Suprapubic skin (tissue), 4 donors: ENCODE measurements around the gene EMP3. TPM values are rescaled to one million over a fixed set of nuclear protein-coding genes. Genes with fewer than 3 reads are reported as not detected.

Experiments used
- DNase-seq, 2 donors: peaks; one replicate each; pipeline ENCODE4 v3.0.0-alpha.2; 2019; ENCODE audit warnings: low spot score in 2 of 2
- H3K27ac ChIP-seq: fragments of 200-600 bp; sonication (generic); one replicate; pipeline ENCODE4 v1.5.1; 2019
- H3K27me3 ChIP-seq: fragments of 200-600 bp; sonication (generic); one replicate; pipeline ENCODE4 v1.5.1; 2019
- H3K36me3 ChIP-seq: fragments of 200-600 bp; sonication (generic); one replicate; pipeline ENCODE4 v1.5.1; 2019
- H3K4me1 ChIP-seq: fragments of 200-600 bp; sonication (generic); one replicate; pipeline ENCODE4 v1.5.1; 2019
- H3K4me3 ChIP-seq: fragments of 200-600 bp; sonication (generic); one replicate; pipeline ENCODE4 v1.5.1; 2019; ENCODE audit warnings: mild to moderate bottlenecking
- H3K9me3 ChIP-seq: fragments of 200-600 bp; sonication (generic); one replicate; pipeline ENCODE4 v1.5.1; 2019
- EP300 ChIP-seq: sonication (generic); formaldehyde crosslinking; IDR thresholded peaks from one replicate; pipeline ENCODE4 v1.6.1; 2017; ENCODE audit warnings: antibody characterized with exemption
- POLR2A ChIP-seq, 2 donors: fragments of 450-650 bp; IDR thresholded peaks; one replicate each; pipeline ENCODE4 v1.6.1; 2017; ENCODE audit warnings: antibody characterized with exemption in 2 of 2, mild to moderate bottlenecking in 2 of 2, moderate library complexity in 2 of 2
- POLR2AphosphoS5 ChIP-seq, 3 donors: sonication (generic); formaldehyde crosslinking; IDR thresholded peaks; one replicate each; pipeline ENCODE4 v1.6.1; 2017; ENCODE audit warnings: antibody characterized with exemption in 3 of 3
- WGBS: methylation state at CpG from one replicate; pipeline ENCODE4 v1.1.5; 2018; 5-methylcytosine and 5-hydroxymethylcytosine counted together
- total RNA-seq, 4 donors: library from RNA; depleted of rRNA; stranded (reverse); fragments of >200 nt; gene quantifications; one replicate each; pipeline ENCODE4 v1.1.0, GENCODE V29; 2016
- TF ChIP-seq, protein P1 (sequence below), 2 donors: fragments of 200-600 bp in 1 of 2; fragments of 450-650 bp in 1 of 2; sonication (generic) in 1 of 2; IDR thresholded peaks; one replicate each; pipeline ENCODE4 v1.5.1; 2016 to 2019; ENCODE audit warnings: antibody characterized with exemption in 2 of 2, mild to moderate bottlenecking in 1 of 2, moderate library complexity in 1 of 2

The EMP3 gene
- total RNA-seq, 4 donors from 2014 or later: 9.3 to 22.5 (median 13.2) TPM

DNA sequence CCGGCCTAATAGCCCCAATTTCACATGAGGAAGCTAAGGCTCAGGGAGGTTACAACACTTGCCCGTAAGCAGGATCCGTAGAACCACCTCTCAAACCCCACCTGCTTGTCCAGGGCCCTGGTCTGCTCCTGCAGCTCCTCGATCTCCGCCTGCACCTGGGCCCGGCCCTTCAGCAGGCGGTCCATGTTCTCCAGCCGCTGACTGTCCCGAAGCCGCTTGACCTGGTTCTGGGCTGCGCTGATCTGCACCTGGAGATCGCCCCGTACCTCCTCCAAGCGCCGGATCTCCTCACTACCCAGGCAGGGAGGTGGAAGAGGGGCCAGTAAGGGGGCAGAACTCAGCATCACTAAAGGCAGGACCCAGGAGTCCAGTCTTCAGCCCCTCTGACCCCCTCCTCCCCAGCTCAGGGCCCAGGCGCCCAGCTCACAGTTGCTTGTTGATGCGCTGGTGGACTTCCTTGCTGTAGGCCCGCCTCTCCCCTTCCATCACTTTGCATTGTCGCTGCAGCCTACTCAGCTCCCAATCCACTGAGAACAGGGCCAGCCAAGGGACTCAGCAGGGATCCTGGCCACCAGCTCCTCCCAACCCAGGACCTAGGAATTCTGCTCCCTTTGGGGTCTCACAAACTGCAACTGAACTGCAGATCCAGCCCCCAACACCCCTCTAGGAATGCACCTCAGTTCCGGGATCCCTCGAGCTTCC is 6.9 kb upstream of the EMP3 start:
- no peak for DNase-seq

DNA sequence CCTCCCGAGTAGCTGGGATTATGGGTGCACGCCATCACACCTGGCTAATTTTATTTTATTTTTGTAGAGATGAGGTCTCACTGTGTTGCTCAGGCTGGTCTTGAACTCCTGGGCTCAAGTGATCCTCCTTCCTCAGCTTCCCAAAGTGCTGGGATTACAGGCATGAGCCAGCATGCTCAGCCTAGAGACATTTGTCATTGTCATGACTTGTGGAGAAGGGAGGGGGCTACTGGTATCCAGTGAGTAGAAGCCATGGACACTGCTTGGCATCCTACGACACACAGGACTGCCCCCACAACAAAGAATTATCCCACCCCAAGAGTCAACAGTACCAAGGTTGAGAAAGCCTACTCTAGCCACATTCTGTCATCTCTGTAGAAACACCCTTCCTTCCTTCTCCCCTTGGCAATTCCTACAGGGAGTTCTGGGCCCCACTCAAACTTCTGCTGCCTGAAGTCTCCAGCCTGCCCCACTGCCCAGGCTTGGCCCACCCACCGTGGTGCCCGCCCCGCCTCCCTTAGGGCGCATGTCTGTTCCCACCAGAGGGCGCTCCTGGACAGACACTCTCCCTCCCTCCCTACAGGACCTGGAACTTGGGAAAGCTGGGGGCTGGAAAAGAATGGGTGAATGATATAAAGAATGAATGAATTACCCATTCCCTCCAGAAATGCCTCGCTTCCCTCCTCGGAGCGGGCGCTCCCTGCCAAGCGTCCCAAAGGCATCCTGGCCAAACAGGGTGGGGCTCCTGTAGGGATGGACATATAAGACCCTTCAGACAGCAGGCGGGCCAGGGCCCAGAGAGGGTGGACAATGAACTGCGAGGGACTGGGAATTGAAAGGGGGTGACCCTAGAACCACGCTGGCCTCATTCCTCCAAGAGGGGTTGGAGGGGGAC is 5.5 kb upstream of the EMP3 start:
- Histone ChIP-seq H3K4me1 (peaks cover 48% of the 10 kb centered on the region), H3K4me3 (no peak overlapping the region), H3K27ac (peak overlapping the region; percentile 5), H3K9me3 (no peaks in the 10 kb centered on the region), H3K27me3 (no peaks in the 10 kb centered on the region), H3K36me3 (no peaks in the 10 kb centered on the region)
- WGBS: 34% methylated on average over 16 of the region's 16 CpGs
- peak; percentile 91 to 92 for DNase-seq
- TF ChIP-seq, protein P1, sequence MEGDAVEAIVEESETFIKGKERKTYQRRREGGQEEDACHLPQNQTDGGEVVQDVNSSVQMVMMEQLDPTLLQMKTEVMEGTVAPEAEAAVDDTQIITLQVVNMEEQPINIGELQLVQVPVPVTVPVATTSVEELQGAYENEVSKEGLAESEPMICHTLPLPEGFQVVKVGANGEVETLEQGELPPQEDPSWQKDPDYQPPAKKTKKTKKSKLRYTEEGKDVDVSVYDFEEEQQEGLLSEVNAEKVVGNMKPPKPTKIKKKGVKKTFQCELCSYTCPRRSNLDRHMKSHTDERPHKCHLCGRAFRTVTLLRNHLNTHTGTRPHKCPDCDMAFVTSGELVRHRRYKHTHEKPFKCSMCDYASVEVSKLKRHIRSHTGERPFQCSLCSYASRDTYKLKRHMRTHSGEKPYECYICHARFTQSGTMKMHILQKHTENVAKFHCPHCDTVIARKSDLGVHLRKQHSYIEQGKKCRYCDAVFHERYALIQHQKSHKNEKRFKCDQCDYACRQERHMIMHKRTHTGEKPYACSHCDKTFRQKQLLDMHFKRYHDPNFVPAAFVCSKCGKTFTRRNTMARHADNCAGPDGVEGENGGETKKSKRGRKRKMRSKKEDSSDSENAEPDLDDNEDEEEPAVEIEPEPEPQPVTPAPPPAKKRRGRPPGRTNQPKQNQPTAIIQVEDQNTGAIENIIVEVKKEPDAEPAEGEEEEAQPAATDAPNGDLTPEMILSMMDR (IDR thresholded peaks at IDR 0.05): peak; percentile 65 to 82
- TF ChIP-seq POLR2AphosphoS5 (IDR thresholded peaks at IDR 0.05): no peak
- TF ChIP-seq POLR2A (IDR thresholded peaks at IDR 0.05): no peak
- no peak for TF ChIP-seq EP300

More for the DNA sequence above, 6.9 kb upstream of the EMP3 start:
- H3K4me1 ChIP-seq: peaks cover 40% of the 10 kb centered on the region
- no peaks in the 10 kb centered on the region for H3K27me3 ChIP-seq
- TF ChIP-seq EP300 (no peak), POLR2A (IDR thresholded peaks at IDR 0.05) (no peak), POLR2AphosphoS5 (IDR thresholded peaks at IDR 0.05) (no peak)
- TF ChIP-seq, protein P1 (IDR thresholded peaks at IDR 0.05): no peak
- H3K4me3 ChIP-seq: no peak overlapping the region
- no peak overlapping the region for H3K27ac ChIP-seq
- no peaks in the 10 kb centered on the region for H3K9me3 ChIP-seq
- WGBS: 96% methylated on average over 19 of the region's 21 CpGs
- no peaks in the 10 kb centered on the region for H3K36me3 ChIP-seq

DNA sequence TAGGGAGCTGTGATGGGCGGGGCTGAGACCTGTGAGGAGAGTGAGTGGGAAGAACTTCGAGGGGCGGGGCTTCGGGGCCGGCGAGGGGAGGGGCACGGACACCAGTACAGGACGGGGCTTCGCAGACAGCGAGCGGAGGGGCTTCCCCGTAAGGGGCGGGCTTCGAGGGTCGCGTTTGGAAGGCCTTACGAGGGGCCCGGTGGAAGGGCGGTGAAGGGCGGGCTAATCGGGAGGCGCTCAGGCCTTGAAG is 4.1 kb upstream of the EMP3 start:
- whole genome bisulfite sequencing: 2% methylated on average over 22 of the region's 22 CpGs
- H3K4me1 ChIP-seq: peaks cover 62% of the 10 kb centered on the region

DNA sequence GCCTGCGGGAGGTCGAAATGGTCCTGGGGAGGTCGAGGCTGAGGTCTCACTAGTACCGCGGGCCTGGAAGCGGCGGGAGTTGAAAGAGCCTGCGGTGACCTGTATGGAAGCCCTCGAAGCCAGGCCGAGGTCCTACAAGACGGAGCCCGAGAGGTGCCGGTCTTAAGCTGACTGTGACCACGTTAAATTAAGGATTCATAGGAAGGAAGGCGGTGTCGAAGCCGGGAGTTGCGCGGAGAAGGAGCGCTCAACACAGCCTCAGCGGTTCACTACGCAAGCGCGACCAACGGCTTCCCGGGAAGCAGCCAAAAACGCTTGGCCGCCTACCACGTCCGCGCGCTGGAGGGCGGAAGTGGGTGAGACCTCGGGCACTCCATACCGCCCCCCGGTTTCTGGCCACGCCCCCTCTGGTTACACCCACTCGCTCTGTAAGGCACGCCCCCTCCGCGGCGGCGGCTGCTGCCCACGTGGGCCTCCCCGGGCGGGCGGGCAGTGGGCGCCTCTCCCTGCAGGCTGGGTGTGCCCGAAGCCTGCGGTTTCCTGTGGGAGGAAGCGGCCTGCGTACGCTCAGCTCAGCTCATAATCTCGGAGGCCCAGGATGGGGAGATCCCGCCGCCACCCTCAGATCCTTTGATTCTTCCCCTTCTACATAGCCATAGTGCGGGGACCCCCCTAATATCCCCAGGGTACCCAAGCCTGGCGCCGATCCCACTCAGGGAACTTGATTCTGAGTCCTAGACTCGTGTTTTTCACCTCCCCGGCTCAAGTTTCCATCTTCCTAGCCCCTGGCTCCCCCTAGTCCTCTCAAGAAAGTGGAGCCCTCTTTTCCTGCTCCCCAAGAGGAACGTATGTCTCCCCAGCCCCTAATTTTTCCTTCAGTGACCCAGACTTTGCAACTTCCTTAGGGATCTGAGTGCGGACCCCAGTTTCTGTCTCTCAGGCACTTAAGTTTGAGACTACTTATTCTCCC is 3.4 kb upstream of the EMP3 start:
- Histone ChIP-seq H3K27me3 (no peaks in the 10 kb centered on the region), H3K9me3 (no peaks in the 10 kb centered on the region), H3K4me1 (peaks cover 68% of the 10 kb centered on the region), H3K27ac (peak overlapping the region; percentile 99), H3K4me3 (peak overlapping the region; percentile 78), H3K36me3 (no peaks in the 10 kb centered on the region)
- WGBS: 3% methylated on average over 20 of the region's 63 CpGs
- peak; percentile 99 to 100 for DNase-seq
- peak in 1 of 2 donors; percentile 78 for TF ChIP-seq POLR2A (IDR thresholded peaks at IDR 0.05)
- TF ChIP-seq, protein P1 (IDR thresholded peaks at IDR 0.05): no peak
- TF ChIP-seq POLR2AphosphoS5 (IDR thresholded peaks at IDR 0.05): peak in 2 of 3 donors; percentile 52 to 86
- no peak for TF ChIP-seq EP300

More for the DNA sequence above, 4.1 kb upstream of the EMP3 start:
- peak; percentile 99 for DNase-seq
- H3K27me3 ChIP-seq: no peaks in the 10 kb centered on the region
- H3K36me3 ChIP-seq: no peaks in the 10 kb centered on the region
- peak overlapping the region; percentile 78 for H3K4me3 ChIP-seq
- TF ChIP-seq POLR2AphosphoS5 (IDR thresholded peaks at IDR 0.05): no peak
- TF ChIP-seq, protein P1 (IDR thresholded peaks at IDR 0.05): no peak
- no peak for TF ChIP-seq EP300
- no peak for TF ChIP-seq POLR2A (IDR thresholded peaks at IDR 0.05)
- H3K9me3 ChIP-seq: no peaks in the 10 kb centered on the region
- peak overlapping the region; percentile 99 for H3K27ac ChIP-seq
